HG03354 (cell line): ENCODE results near the gene PGAP6.
"Not testable (repeated sequence)": the region's sequence is repeated elsewhere in the genome, so short reads cannot be mapped to it uniquely, and the experiment has no call there.

Source experiments
- ATAC-seq: cut with Tn5 transposase; IDR thresholded peaks from one replicate; pipeline ENCODE4 v1.9.1; 2021; ENCODE audit warnings: mild to moderate bottlenecking; ENCODE audit not compliant: unreplicated experiment, poor library complexity, severe bottlenecking

PGAP6 gene

GRCh38 chr16:381789-382717, at the start of gene PGAP6:
Gene PGAP6 (minus strand): TSS chr16:381978. CDS start chr16:381821, 157 bp downstream.
- ATAC-seq, result peak; percentile 45

GRCh38 chr16:430904-431303, 49.1 kb upstream of the PGAP6 start:
- ATAC-seq, result no peak

GRCh38 chr16:427250-427649, 45.5 kb upstream of the PGAP6 start:
- ATAC-seq, result no peak

GRCh38 chr16:426906-427249, 45.1 kb upstream of the PGAP6 start:
- no peak for ATAC-seq

GRCh38 chr16:426115-426905, 44.5 kb upstream of the PGAP6 start:
- no peak for ATAC-seq

GRCh38 chr16:425740-426114, 43.9 kb upstream of the PGAP6 start:
- peak; percentile 45 for ATAC-seq

GRCh38 chr16:425082-425718, 43.4 kb upstream of the PGAP6 start, which contains the start of gene RAB11FIP3:
Gene RAB11FIP3 (plus strand): TSS chr16:425649. CDS start chr16:426007, 358 bp downstream.
- ATAC-seq, result peak; percentile 88

GRCh38 chr16:424623-425081, 42.9 kb upstream of the PGAP6 start:
- no peak for ATAC-seq

GRCh38 chr16:424033-424622, 42.4 kb upstream of the PGAP6 start:
- ATAC-seq, result no peak

GRCh38 chr16:422179-422578, 40.4 kb upstream of the PGAP6 start:
- not testable (repeated sequence) for ATAC-seq

- not testable (repeated sequence) for ATAC-seq
These were observed 33.4 kb upstream of the PGAP6 start for GRCh38 chr16:415170-415498.

- ATAC-seq, result no peak
These were observed 32.8 kb upstream of the PGAP6 start for GRCh38 chr16:414395-415169.

- ATAC-seq, result no peak
These were observed 29.9 kb upstream of the PGAP6 start for GRCh38 chr16:411576-412265.

GRCh38 chr16:410516-411178, 28.9 kb upstream of the PGAP6 start:
- no peak for ATAC-seq

- ATAC-seq, result no peak
These were observed 25.5 kb upstream of the PGAP6 start for GRCh38 chr16:407253-407652.

- no peak for ATAC-seq
These were observed 24.0 kb upstream of the PGAP6 start for GRCh38 chr16:405548-406506.

GRCh38 chr16:404971-405486, 23.3 kb upstream of the PGAP6 start:
- no peak for ATAC-seq
